Subcutaneous abdominal adipose tissue (tissue), 5 donors: Measurements from ENCODE around the gene PLXNA1.

Experiments used
- H3K27ac ChIP-seq: one replicate; pipeline ENCODE4 v1.7.0; 2013; ENCODE audit warnings: low read depth, mild to moderate bottlenecking, inconsistent platforms, low read length, moderate library complexity
- H3K27me3 ChIP-seq, 5 donors: one replicate each; pipeline ENCODE4 v1.7.0; 2013; ENCODE audit warnings: low read length in 5 of 5, inconsistent platforms in 1 of 5; ENCODE audit not compliant: control insufficient read depth in 5 of 5, insufficient read depth in 4 of 5
- H3K36me3 ChIP-seq, 5 donors: one replicate each; pipeline ENCODE4 v1.7.0; 2013; ENCODE audit warnings: low read length in 5 of 5; ENCODE audit not compliant: control insufficient read depth in 5 of 5, insufficient read depth in 5 of 5
- H3K4me1 ChIP-seq, 5 donors: one replicate each; pipeline ENCODE4 v1.7.0; 2013; ENCODE audit warnings: low read length in 5 of 5, mild to moderate bottlenecking in 3 of 5, moderate library complexity in 1 of 5; ENCODE audit not compliant: control insufficient read depth in 5 of 5, insufficient read depth in 5 of 5
- H3K4me3 ChIP-seq, 5 donors: one replicate each; pipeline ENCODE4 v1.7.0; 2013; ENCODE audit warnings: low read length in 5 of 5, low read depth in 1 of 5
- H3K9ac ChIP-seq, 5 donors: one replicate each; pipeline ENCODE4 v1.7.0; 2013; ENCODE audit warnings: low read length in 5 of 5, mild to moderate bottlenecking in 4 of 5, moderate library complexity in 3 of 5
- H3K9me3 ChIP-seq, 5 donors: one replicate each; pipeline ENCODE4 v1.7.0; 2013; ENCODE audit warnings: low read length in 5 of 5; ENCODE audit not compliant: control insufficient read depth in 5 of 5
- donor health status: healthy.
- donor health status: healthy.
- donor health status: healthy.
- donor health status: healthy.
- donor health status: healthy.

PLXNA1 gene

GRCh38 chr3:126965526-126966080 lies 17.3 kb upstream of the PLXNA1 start:
- Histone ChIP-seq H3K36me3 (no peaks in the 10 kb centered on the region), H3K9me3 (no peaks in the 10 kb centered on the region), H3K4me3 (no peak overlapping the region), H3K9ac (no peak overlapping the region), H3K27ac (no peak overlapping the region), H3K27me3 (peaks cover 0 to 7% (median 0%) of the 10 kb centered on the region in 5 donors), H3K4me1 (peaks cover 8 to 21% (median 18%) of the 10 kb centered on the region in 5 donors)

- H3K9me3 ChIP-seq = no peaks in the 10 kb centered on the region
Measured at GRCh38 chr3:126967386-126967785, 15.5 kb upstream of the PLXNA1 start.

DNA sequence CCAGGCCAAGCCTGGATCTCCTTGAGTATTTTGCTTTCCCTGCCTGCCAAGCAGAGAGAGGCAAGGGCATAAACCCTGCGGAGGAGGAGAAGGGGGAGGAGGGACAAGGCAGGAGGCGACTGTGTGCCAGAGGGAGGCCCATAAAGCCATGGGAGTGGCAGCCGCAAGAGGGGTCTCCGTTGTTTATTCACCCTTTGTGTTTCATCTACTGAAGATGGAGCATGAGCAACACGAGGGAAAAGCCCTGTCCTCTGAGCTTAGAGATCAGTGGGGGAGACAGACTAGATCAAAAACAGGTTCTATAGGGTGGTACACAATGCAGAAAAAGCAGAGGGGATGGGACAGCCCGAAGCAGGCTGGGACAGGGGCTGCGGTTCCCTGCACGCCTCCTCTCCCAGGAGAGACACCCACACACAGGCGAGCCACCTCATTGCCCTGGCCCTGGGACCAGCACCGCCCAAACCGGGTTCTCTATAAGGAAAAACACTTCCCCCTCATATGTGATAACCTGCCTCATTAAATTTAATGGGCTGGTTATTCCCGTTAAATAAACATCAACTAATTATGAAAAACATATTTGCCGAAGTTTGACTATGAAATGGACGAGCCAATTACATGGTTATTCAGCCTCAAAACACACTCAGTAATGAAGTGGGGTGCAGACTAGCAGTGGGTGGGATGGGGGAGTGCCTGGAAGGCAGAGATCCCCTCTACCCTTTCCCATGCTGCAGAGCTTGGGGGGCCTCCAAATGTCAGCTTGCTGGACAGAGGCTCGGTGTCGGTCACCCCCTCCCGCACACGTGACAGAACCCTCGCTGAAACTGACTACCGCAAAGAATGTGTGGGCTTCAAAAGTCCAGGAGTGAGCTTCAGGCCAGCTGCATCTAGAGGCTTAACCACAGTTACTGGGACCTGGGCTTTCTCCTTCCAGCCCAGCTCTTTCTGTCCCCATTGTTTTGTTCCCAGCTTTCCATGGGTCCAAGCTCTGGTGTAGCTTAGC lies 14.2 kb upstream of the PLXNA1 start:
- Histone ChIP-seq H3K9me3 (peaks cover 0 to 2% (median 0%) of the 10 kb centered on the region in 5 donors), H3K4me1 (peaks cover 0 to 26% (median 16%) of the 10 kb centered on the region in 5 donors), H3K36me3 (no peaks in the 10 kb centered on the region), H3K9ac (no peak overlapping the region), H3K4me3 (no peak overlapping the region), H3K27ac (no peak overlapping the region), H3K27me3 (peaks cover 2 to 7% (median 4%) of the 10 kb centered on the region in 5 donors)

More at GRCh38 chr3:126967386-126967785, 15.5 kb upstream of the PLXNA1 start:
- no peak overlapping the region for H3K9ac ChIP-seq
- H3K27me3 ChIP-seq = peaks cover 0 to 7% (median 4%) of the 10 kb centered on the region in 5 donors
- H3K36me3 ChIP-seq = no peaks in the 10 kb centered on the region
- H3K4me3 ChIP-seq = no peak overlapping the region
- no peak overlapping the region for H3K27ac ChIP-seq
- peaks cover 0 to 18% (median 9%) of the 10 kb centered on the region in 5 donors for H3K4me1 ChIP-seq

DNA sequence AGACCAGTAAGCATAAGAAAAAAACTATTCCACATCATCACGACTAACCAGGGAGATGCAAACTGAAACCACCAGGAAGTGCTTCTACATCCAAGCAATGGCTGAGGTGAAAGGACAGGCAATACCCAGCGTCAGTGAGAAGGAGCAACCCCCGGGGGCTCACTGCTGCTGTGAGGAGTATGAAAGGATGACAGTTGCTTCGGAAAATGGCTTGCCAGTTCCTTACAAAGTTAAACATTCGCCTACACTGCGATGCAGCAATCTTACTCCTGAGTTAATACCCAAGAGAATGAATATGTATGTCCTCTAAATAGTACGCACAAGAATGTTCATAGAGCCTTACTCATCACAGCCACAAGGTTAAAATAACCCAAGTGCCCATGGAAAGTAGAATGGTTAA lies 13.3 kb upstream of the PLXNA1 start:
- Histone ChIP-seq H3K27me3 (peaks cover 2 to 5% (median 4%) of the 10 kb centered on the region in 5 donors), H3K4me3 (no peak overlapping the region), H3K4me1 (peaks cover 0 to 26% (median 16%) of the 10 kb centered on the region in 5 donors), H3K9ac (no peak overlapping the region), H3K9me3 (peaks cover under 1 to 9% (median 8%) of the 10 kb centered on the region in 5 donors), H3K27ac (no peak overlapping the region), H3K36me3 (no peaks in the 10 kb centered on the region)

DNA sequence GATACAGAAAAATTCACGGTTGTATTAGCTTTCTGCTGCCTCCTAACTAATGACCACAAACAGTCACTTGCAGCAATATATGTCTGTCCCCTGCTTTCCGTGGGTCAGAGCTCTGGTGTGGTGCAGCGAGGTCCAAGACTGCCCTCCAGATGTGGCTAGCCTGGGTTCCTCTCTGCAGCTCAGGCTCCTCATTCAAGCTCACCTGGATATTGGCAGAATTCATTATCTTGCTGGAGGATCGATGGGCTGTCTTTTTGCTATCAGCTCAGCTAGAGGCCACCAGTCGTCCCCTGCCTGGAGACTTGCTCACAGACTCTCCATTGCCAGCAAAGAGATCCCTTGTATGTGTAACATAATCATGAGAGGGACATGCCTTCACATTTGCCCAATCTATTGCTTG lies 12.8 kb upstream of the PLXNA1 start:
- H3K9me3 ChIP-seq = peaks cover 5 to 14% (median 13%) of the 10 kb centered on the region in 5 donors
- H3K36me3 ChIP-seq = no peaks in the 10 kb centered on the region
- H3K9ac ChIP-seq = no peak overlapping the region
- no peak overlapping the region for H3K4me3 ChIP-seq
- peaks cover 0 to 26% (median 16%) of the 10 kb centered on the region in 5 donors for H3K4me1 ChIP-seq
- peaks cover 2 to 5% (median 3%) of the 10 kb centered on the region in 5 donors for H3K27me3 ChIP-seq
- no peak overlapping the region for H3K27ac ChIP-seq

- no peak overlapping the region for H3K9ac ChIP-seq
- peaks cover 0 to 5% (median 3%) of the 10 kb centered on the region in 5 donors for H3K27me3 ChIP-seq
- H3K36me3 ChIP-seq = no peaks in the 10 kb centered on the region
- H3K4me1 ChIP-seq = peaks cover 0 to 26% (median 16%) of the 10 kb centered on the region in 5 donors
- no peak overlapping the region for H3K4me3 ChIP-seq
- H3K27ac ChIP-seq = no peak overlapping the region
- peaks cover 5 to 18% (median 15%) of the 10 kb centered on the region in 5 donors for H3K9me3 ChIP-seq
Measured at GRCh38 chr3:126970921-126971320, 12.0 kb upstream of the PLXNA1 start.

DNA sequence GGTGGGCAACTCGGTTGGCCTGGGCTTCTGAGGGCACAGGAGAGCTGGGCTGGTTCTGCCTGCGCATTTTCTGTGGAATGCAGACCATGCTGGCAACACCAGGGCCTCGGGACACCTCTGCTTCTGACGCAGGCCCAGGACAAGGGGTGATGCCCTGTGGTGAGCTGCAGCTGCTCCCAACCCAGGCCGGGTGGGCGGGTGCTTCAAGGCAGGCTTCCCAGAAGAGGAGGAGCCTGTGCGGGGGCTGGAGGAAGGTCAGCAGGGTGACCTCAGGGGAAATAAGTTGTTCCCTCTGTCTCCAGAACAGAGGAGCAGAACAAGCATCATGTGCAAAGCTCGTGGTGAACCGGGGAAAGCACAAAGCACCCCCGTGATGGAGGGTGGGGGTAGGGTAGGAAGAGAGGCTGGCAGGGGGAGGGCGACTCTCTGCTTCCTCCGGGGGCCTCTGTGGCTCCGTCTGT lies 11.0 kb upstream of the PLXNA1 start:
- Histone ChIP-seq H3K9me3 (peaks cover 5 to 18% (median 15%) of the 10 kb centered on the region in 5 donors), H3K4me3 (no peak overlapping the region), H3K4me1 (peaks cover 0 to 26% (median 16%) of the 10 kb centered on the region in 5 donors), H3K9ac (no peak overlapping the region), H3K27me3 (peaks cover 0 to 5% (median 2%) of the 10 kb centered on the region in 5 donors), H3K36me3 (no peaks in the 10 kb centered on the region), H3K27ac (no peak overlapping the region)

- peaks cover 5 to 18% (median 15%) of the 10 kb centered on the region in 5 donors for H3K9me3 ChIP-seq
- peaks cover 0 to 26% (median 16%) of the 10 kb centered on the region in 5 donors for H3K4me1 ChIP-seq
- no peak overlapping the region for H3K27ac ChIP-seq
- H3K4me3 ChIP-seq = no peak overlapping the region
- H3K27me3 ChIP-seq = peaks cover 0 to 5% (median 2%) of the 10 kb centered on the region in 5 donors
- H3K9ac ChIP-seq = no peak overlapping the region
- H3K36me3 ChIP-seq = no peaks in the 10 kb centered on the region
Measured at GRCh38 chr3:126972866-126973265, 10.0 kb upstream of the PLXNA1 start.

DNA sequence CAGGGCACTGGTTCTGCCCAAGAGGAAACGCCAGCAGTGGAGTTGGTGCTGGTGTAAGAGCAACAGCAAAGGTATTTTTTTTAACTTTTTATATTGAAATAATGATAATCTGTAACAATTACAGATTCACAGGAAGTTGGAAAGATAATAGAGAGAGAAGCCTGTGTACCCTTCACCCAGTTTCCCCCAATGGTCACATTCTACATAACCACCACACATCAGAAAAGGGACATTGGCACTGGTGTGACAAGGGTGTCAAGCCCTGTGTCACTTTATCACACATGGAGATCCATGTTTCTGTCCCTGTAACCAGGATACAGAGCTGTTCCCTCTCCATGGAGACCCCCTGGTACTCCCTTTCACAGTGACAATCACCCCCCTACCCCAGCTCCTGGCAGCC lies 9.1 kb upstream of the PLXNA1 start:
- Histone ChIP-seq H3K27me3 (peaks cover 0 to 5% (median 4%) of the 10 kb centered on the region in 5 donors), H3K4me1 (peaks cover 0 to 28% (median 16%) of the 10 kb centered on the region in 5 donors), H3K9me3 (peaks cover 5 to 18% (median 15%) of the 10 kb centered on the region in 5 donors), H3K9ac (no peak overlapping the region), H3K36me3 (no peaks in the 10 kb centered on the region), H3K4me3 (no peak overlapping the region), H3K27ac (no peak overlapping the region)
